Karpas-422 (cell line): ENCODE results near the gene PCCB. TPM values are rescaled to one million over a fixed set of nuclear protein-coding genes. Genes with fewer than 3 reads are reported as not detected.
"Not testable (repeated sequence)": the region's sequence is repeated elsewhere in the genome, so short reads cannot be mapped to it uniquely, and the experiment has no call there.

ENCODE experiments used
- DNase-seq: peaks from one replicate; pipeline ENCODE4 v3.0.0-alpha.2; 2015
- H2AFZ ChIP-seq: fragments of 200-600 bp; sonication (generic); 2 replicates; pipeline ENCODE4 v1.6.1; 2014; ENCODE audit warnings: antibody characterized with exemption, low read length, mixed read lengths
- H3K27ac ChIP-seq: fragments of 200-600 bp; sonication (generic); 2 replicates; pipeline ENCODE4 v1.5.1; 2014; ENCODE audit warnings: mild to moderate bottlenecking, low read length, moderate library complexity
- H3K27me3 ChIP-seq: fragments of 200-600 bp; sonication (generic); 2 replicates; pipeline ENCODE4 v1.6.1; 2014; ENCODE audit warnings: low read length, mixed read lengths
- H3K36me3 ChIP-seq: fragments of 200-600 bp; sonication (generic); 2 replicates; pipeline ENCODE4 v1.6.1; 2014; ENCODE audit warnings: low read length, mixed read lengths; ENCODE audit not compliant: insufficient read depth
- H3K4me1 ChIP-seq: fragments of 200-600 bp; sonication (generic); 2 replicates; pipeline ENCODE4 v1.6.1; 2014; ENCODE audit warnings: mild to moderate bottlenecking, low read length, mixed read lengths
- H3K4me2 ChIP-seq: fragments of 200-600 bp; sonication (generic); 2 replicates; pipeline ENCODE4 v1.6.1; 2014; ENCODE audit warnings: low read length, low read depth, mild to moderate bottlenecking; ENCODE audit not compliant: poor library complexity, severe bottlenecking
- H3K4me3 ChIP-seq: fragments of 200-600 bp; sonication (generic); 2 replicates; pipeline ENCODE4 v1.5.1; 2014; ENCODE audit warnings: mild to moderate bottlenecking, antibody characterized with exemption, low read length, mixed read lengths
- H3K79me2 ChIP-seq: fragments of 200-600 bp; sonication (generic); 2 replicates; pipeline ENCODE4 v1.6.1; 2014; ENCODE audit warnings: mild to moderate bottlenecking, low read length, mixed read lengths
- H3K9ac ChIP-seq: fragments of 200-600 bp; sonication (generic); 2 replicates; pipeline ENCODE4 v1.6.0; 2014; ENCODE audit warnings: low read length
- H3K9me2 ChIP-seq: fragments of 200-600 bp; sonication (generic), shearing (Covaris generic); replicated peaks from 2 replicates; pipeline ENCODE4 v1.6.0; 2014; ENCODE audit warnings: mild to moderate bottlenecking, low read length, moderate library complexity; ENCODE audit not compliant: insufficient read depth
- H3K9me3 ChIP-seq: fragments of 300-700, 200-600 bp; sonication (generic); 2 replicates; pipeline ENCODE4 v1.6.1; 2014; ENCODE audit warnings: low read length, mixed read lengths
- H4K20me1 ChIP-seq: fragments of 200-600 bp; sonication (generic); 2 replicates; pipeline ENCODE4 v1.6.1; 2014; ENCODE audit warnings: mild to moderate bottlenecking, antibody characterized with exemption, low read length, low read depth; ENCODE audit not compliant: insufficient read depth
- total RNA-seq: library from RNA; depleted of rRNA; stranded (reverse); fragments of >200 nt; shearing (Covaris generic); gene quantifications from 2 replicates; pipeline ENCODE4 v1.2.3, GENCODE V29; 2014; ENCODE audit warnings: low replicate concordance

Gene PCCB
- total RNA-seq, 1 experiment from 2014 or later: 59.2 TPM

DNA sequence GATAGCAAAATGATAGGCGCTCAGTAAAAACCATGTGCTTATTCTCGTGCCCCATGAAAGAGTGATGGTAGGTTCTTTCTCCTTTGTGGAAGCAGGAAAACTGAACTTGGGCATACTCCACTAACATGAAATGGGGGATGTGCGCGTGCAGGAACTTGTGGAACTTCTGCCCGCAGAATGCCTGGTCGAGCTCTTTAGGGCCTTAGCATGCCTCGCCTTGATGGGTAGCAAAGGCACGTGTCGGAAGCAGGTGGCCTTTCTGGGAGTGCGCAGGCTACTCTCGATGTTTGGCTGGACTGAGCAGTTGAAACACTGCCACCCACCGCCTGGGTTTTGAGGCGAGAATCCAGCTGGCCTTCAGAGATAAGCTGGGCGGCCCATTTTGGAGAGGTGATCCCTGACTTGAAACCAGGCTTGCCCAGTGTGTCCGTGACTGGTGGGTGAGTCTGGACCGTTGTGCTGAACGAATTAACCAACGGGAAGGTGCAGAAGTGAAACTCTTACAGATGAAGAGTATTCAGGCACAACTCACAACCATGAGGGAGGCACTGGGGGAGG, 842 bp downstream of the PCCB start:
- H3K27me3 ChIP-seq: no peaks in the 10 kb centered on the region
- H3K9ac ChIP-seq: peak overlapping the region; percentile 74
- no peaks in the 10 kb centered on the region for H4K20me1 ChIP-seq
- H3K9me3 ChIP-seq: no peaks in the 10 kb centered on the region
- H3K4me3 ChIP-seq: peak overlapping the region; percentile 68
- peaks cover 8% of the 10 kb centered on the region; the same call in 1 of the 2 replicates for H3K36me3 ChIP-seq
- peaks cover 29% of the 10 kb centered on the region for H3K4me1 ChIP-seq
- H3K9me2 ChIP-seq: no peaks in the 10 kb centered on the region
- peak overlapping the region; percentile 55; the same call in 1 of the 2 replicates for H2AFZ ChIP-seq
- peak overlapping the region; percentile 87 for H3K27ac ChIP-seq
- H3K79me2 ChIP-seq: peaks cover 49% of the 10 kb centered on the region
- H3K4me2 ChIP-seq: peak overlapping the region; percentile 82
- peak; percentile 81 for DNase-seq

DNA sequence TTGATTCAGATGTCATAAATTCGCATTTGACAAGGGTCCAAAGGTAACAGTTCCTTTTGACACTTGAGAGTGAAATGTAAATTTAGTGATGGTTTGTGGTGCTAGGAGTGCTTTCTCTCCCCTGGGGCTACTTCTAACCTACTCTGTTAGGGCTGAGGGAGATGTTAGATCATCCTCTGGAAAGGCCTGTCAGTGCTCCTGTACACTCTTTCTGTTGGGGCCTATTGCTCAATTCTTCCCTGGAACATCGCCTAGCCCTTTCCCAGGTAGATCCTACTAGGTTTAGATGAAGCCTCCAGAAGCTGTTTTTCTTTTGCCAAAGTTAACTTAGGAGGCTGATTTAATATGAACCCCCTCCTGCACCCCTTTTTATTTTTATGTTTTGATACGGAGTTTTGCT, 1.4 kb downstream of the PCCB start:
- Histone ChIP-seq H3K36me3 (peaks cover 13% of the 10 kb centered on the region; the same call in 1 of the 2 replicates), H3K4me1 (peaks cover 29% of the 10 kb centered on the region), H3K27ac (peak overlapping the region; percentile 87), H4K20me1 (no peaks in the 10 kb centered on the region), H3K4me3 (peak overlapping the region; percentile 68), H3K79me2 (peaks cover 54% of the 10 kb centered on the region), H3K9me3 (no peaks in the 10 kb centered on the region), H3K9ac (peak overlapping the region; percentile 74), H3K9me2 (no peaks in the 10 kb centered on the region), H3K27me3 (no peaks in the 10 kb centered on the region), H2AFZ (peak overlapping the region; percentile 55; the same call in 1 of the 2 replicates), H3K4me2 (peak overlapping the region; percentile 82)
- DNase-seq: no peak

DNA sequence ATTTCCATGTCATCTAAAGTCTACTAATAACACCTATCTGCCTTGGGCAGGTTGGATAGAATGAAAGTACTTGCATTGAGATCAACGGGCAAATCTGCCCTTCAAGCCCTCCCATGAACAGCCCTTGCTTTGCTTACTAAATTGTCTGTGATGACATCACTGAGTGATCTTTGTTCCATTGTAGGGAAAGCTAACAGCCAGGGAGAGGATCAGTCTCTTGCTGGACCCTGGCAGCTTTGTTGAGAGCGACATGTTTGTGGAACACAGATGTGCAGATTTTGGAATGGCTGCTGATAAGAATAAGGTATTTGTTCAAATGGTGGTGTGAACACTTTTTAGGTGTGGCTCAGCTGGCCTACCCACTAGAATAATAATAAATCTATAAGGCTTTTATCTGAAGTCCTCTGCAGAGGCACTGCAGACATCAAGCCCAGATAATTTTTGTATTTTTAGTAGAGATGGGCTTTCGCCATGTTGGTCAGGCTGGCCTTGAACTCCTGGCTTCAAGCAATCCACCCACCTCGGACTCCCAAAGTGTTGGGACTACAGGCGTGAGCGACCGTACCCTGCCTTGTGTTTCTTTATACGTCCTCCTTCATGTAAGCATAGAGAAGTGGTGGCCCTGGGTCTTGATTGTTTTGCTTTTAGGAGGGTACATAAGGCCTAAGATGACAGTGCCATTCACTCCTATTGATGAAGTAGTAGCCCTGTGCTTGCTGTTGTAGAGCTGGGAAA, 5.7 kb downstream of the PCCB start:
- no peak for DNase-seq

DNA sequence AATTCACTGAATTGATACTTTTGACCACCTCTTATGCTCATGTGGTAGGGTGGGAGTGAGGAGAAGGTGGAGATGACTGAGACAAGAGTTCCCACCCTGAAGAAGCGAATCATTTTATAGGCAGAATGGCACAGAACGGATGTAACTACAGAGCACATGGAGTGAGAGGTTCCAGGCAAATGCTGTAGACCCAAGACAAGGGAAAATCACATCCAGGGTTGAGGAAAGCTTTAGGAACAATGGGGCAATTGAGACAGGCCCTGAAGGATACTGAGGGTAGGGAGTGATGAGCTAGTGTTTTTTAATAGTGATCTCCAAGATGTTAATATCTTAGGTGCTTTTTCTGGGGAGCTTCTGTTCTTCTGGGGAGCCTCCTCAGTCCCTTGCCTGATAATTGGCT, 8.1 kb downstream of the PCCB start:
- Histone ChIP-seq H3K9me2 (no peaks in the 10 kb centered on the region), H3K36me3 (peaks cover 33% of the 10 kb centered on the region), H2AFZ (no peak overlapping the region), H3K9me3 (no peaks in the 10 kb centered on the region), H4K20me1 (no peaks in the 10 kb centered on the region), H3K4me3 (no peak overlapping the region), H3K27ac (no peak overlapping the region), H3K4me2 (no peak overlapping the region), H3K4me1 (peaks cover 17% of the 10 kb centered on the region), H3K27me3 (no peaks in the 10 kb centered on the region), H3K79me2 (peaks cover 40% of the 10 kb centered on the region), H3K9ac (no peak overlapping the region)
- no peak for DNase-seq

More for the DNA sequence above, 5.7 kb downstream of the PCCB start:
- no peak overlapping the region for H2AFZ ChIP-seq
- H3K4me3 ChIP-seq: no peak overlapping the region
- H3K79me2 ChIP-seq: peaks cover 63% of the 10 kb centered on the region
- no peaks in the 10 kb centered on the region for H4K20me1 ChIP-seq
- H3K4me2 ChIP-seq: no peak overlapping the region
- H3K9me2 ChIP-seq: no peaks in the 10 kb centered on the region
- no peaks in the 10 kb centered on the region for H3K9me3 ChIP-seq
- peaks cover 21% of the 10 kb centered on the region; the same call in 1 of the 2 replicates for H3K36me3 ChIP-seq
- H3K4me1 ChIP-seq: peaks cover 30% of the 10 kb centered on the region
- H3K27ac ChIP-seq: no peak overlapping the region
- no peak overlapping the region for H3K9ac ChIP-seq
- H3K27me3 ChIP-seq: no peaks in the 10 kb centered on the region

DNA sequence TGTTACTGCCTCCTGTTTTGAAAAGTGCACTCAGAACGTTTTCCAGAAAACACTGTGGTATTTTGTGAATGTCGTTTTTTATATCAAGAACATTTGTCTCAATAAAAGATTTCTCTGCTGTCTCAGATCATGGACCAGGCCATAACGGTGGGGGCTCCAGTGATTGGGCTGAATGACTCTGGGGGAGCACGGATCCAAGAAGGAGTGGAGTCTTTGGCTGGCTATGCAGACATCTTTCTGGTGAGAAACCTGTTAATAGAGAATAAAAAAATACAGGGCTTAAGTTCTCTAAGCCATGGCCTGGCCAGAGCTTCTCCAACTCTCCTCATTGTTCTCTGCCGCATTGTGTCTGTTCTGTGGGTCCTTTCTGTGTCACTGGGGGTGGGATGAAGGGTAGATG, 11.7 kb downstream of the PCCB start:
- Histone ChIP-seq H3K27me3 (no peaks in the 10 kb centered on the region), H2AFZ (no peak overlapping the region), H3K9me2 (no peaks in the 10 kb centered on the region), H3K36me3 (peaks cover 20% of the 10 kb centered on the region), H3K27ac (no peak overlapping the region), H4K20me1 (no peaks in the 10 kb centered on the region), H3K79me2 (peaks cover 12% of the 10 kb centered on the region), H3K4me3 (no peak overlapping the region), H3K4me2 (no peak overlapping the region), H3K9me3 (no peaks in the 10 kb centered on the region), H3K9ac (no peak overlapping the region), H3K4me1 (peaks cover 15% of the 10 kb centered on the region)
- DNase-seq: no peak

DNA sequence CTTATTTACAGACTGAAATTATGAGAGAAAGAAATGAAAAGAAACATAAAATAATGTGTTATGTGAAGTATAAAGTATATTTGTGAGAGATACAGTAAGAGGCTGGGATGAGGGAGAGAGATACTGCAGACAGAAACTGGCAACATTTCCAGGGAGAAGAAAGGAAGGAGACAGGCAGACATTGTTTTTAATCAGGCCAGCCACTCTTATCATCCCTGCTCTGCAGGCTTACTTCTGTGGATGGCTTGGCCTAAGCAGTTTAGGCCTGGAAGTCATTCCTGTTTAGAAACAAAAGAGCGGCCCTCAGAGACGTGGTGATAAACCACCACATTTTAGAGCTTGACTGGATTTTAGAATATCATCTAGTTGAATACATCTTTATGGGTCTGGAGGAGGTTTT, 12.4 kb downstream of the PCCB start:
- Histone ChIP-seq H3K27me3 (no peaks in the 10 kb centered on the region), H2AFZ (no peak overlapping the region), H3K9me3 (no peaks in the 10 kb centered on the region), H3K4me2 (no peak overlapping the region), H3K79me2 (peaks cover 7% of the 10 kb centered on the region; the same call in 1 of the 2 replicates), H3K36me3 (peaks cover 20% of the 10 kb centered on the region), H3K9me2 (no peaks in the 10 kb centered on the region), H3K4me3 (no peak overlapping the region), H4K20me1 (no peaks in the 10 kb centered on the region), H3K4me1 (peaks cover 15% of the 10 kb centered on the region), H3K9ac (no peak overlapping the region), H3K27ac (no peak overlapping the region)
- no peak for DNase-seq

DNA sequence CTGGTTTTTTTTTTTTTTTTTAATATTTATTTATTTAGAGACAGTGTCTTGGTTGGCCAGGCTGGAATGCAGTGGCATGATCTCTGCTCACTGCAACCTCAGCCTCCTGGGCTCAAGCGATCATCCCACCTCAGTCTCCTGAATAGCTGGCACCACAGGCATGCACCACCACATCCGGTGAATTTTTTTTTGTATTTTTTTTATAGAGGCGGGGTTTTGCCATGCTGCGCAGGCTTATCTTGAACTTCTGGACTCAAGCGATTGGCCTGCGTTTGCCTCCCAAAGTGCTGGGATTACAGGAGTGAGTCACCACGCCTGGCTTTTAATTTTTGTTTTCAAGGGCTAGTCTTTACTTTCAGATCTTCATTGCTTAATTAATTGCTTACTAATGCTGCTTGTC, 13.1 kb downstream of the PCCB start:
- Histone ChIP-seq H3K4me3 (no peak overlapping the region), H3K9me3 (no peaks in the 10 kb centered on the region), H3K4me2 (no peak overlapping the region), H3K9me2 (no peaks in the 10 kb centered on the region), H3K4me1 (peaks cover 12% of the 10 kb centered on the region), H3K36me3 (peaks cover 20% of the 10 kb centered on the region), H2AFZ (no peak overlapping the region), H3K27ac (no peak overlapping the region), H3K9ac (no peak overlapping the region), H4K20me1 (no peaks in the 10 kb centered on the region), H3K79me2 (peaks cover 7% of the 10 kb centered on the region; the same call in 1 of the 2 replicates), H3K27me3 (no peaks in the 10 kb centered on the region)
- DNase-seq: no peak

DNA sequence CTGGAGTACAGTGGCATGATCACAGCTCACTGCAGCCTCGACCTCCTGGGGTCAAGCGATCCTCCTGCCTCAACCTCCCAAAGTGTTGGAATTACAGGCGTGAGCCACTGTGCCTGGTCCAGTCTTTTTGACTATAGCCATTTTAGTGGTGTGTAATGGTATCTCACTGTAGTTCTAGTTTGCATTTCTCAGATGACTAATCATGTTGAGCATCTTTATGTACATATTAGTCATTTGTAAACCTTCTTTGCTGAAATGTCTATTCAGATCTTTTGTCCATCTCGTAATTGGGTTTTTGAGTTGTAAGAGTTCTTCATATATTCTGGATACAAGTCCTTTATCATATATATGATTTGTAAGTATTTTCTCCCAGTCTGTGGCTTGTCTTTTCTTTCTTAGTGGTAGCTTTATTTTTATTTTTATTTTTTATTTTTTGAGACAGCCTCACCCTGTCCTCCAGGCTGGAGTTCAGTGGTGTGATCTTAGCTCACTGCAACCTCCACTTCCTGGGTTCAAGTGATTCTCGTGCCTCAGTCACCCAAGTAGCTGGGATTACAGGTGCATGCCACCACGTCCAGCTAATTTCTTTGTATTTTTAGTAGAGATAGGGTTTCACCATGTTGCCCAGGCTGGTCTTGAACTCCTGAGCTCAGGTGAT, 16.5 kb downstream of the PCCB start:
- H4K20me1 ChIP-seq, H3K9ac ChIP-seq, H3K9me2 ChIP-seq, H3K27ac ChIP-seq, DNase-seq, H3K4me2 ChIP-seq, H3K4me1 ChIP-seq, H3K27me3 ChIP-seq, H3K9me3 ChIP-seq, H2AFZ ChIP-seq, H3K4me3 ChIP-seq: not testable (repeated sequence)
- Histone ChIP-seq H3K79me2 (peaks cover 23% of the 10 kb centered on the region), H3K36me3 (peaks cover 14% of the 10 kb centered on the region)
